Measurements from ENCODE around the gene DMXL2.

The DMXL2 gene

GRCh38 chr15:51503003-51503402 lies 119.6 kb downstream of the DMXL2 start:
- no peaks in the 10 kb centered on the region for H3K4me1 ChIP-seq
- no peak overlapping the region for H3K27ac ChIP-seq
- H3K9me3 ChIP-seq = no peaks in the 10 kb centered on the region
- H3K4me3 ChIP-seq = no peak overlapping the region
- no peaks in the 10 kb centered on the region for H3K27me3 ChIP-seq
- DNase-seq = no peak
- intact Hi-C loops (cut with DNase I; ENCODE audit: low total_unique reads) = no loop called here
- no peak for TF ChIP-seq CTCF (IDR thresholded peaks at IDR 0.05)
- H3K36me3 ChIP-seq = peaks cover 6 to 15% (median 13%) of the 10 kb centered on the region in 3 donors

- H3K27me3 ChIP-seq = no peaks in the 10 kb centered on the region
- peak in 1 of 2 experiments; percentile 15 for TF ChIP-seq CTCF (IDR thresholded peaks at IDR 0.05)
- no peak overlapping the region for H3K4me3 ChIP-seq
- H3K4me1 ChIP-seq = no peaks in the 10 kb centered on the region
- H3K9me3 ChIP-seq = no peaks in the 10 kb centered on the region
- no peak for DNase-seq
- intact Hi-C loops (cut with DNase I; ENCODE audit: low total_unique reads) = no loop called here
- no peak overlapping the region for H3K27ac ChIP-seq
- H3K36me3 ChIP-seq = peaks cover 0 to 15% (median 13%) of the 10 kb centered on the region in 3 donors
Observed at GRCh38 chr15:51499379-51499976, 123.1 kb downstream of the DMXL2 start.

- intact Hi-C loops (cut with DNase I; ENCODE audit: low total_unique reads) = no loop called here
- no peaks in the 10 kb centered on the region for H3K4me1 ChIP-seq
- no peak for TF ChIP-seq CTCF (IDR thresholded peaks at IDR 0.05)
- no peak for DNase-seq
- no peaks in the 10 kb centered on the region for H3K9me3 ChIP-seq
- H3K4me3 ChIP-seq = no peak overlapping the region
- peaks cover 0 to 13% (median 12%) of the 10 kb centered on the region in 3 donors for H3K36me3 ChIP-seq
- H3K27ac ChIP-seq = no peak overlapping the region
- no peaks in the 10 kb centered on the region for H3K27me3 ChIP-seq
Observed at GRCh38 chr15:51497806-51498205, 124.8 kb downstream of the DMXL2 start.

- no peaks in the 10 kb centered on the region for H3K27me3 ChIP-seq
- no peaks in the 10 kb centered on the region for H3K9me3 ChIP-seq
- no peak for DNase-seq
- peaks cover 0 to 13% (median 12%) of the 10 kb centered on the region in 3 donors for H3K36me3 ChIP-seq
- H3K27ac ChIP-seq = no peak overlapping the region
- TF ChIP-seq CTCF (IDR thresholded peaks at IDR 0.05) = no peak
- intact Hi-C loops (cut with DNase I; ENCODE audit: low total_unique reads) = no loop called here
- no peak overlapping the region for H3K4me3 ChIP-seq
- H3K4me1 ChIP-seq = no peaks in the 10 kb centered on the region
Observed at GRCh38 chr15:51496246-51496645, 126.3 kb downstream of the DMXL2 start.

- Histone ChIP-seq H3K4me3 (no peak overlapping the region), H3K4me1 (no peaks in the 10 kb centered on the region), H3K9me3 (no peaks in the 10 kb centered on the region), H3K27me3 (no peaks in the 10 kb centered on the region), H3K27ac (no peak overlapping the region), H3K36me3 (peaks cover 0 to 10% (median 7%) of the 10 kb centered on the region in 3 donors)
- DNase-seq = no peak
- intact Hi-C loops (cut with DNase I; ENCODE audit: low total_unique reads) = no loop called here
- TF ChIP-seq CTCF (IDR thresholded peaks at IDR 0.05) = no peak
Observed at GRCh38 chr15:51494411-51495314, 127.9 kb downstream of the DMXL2 start.
